Loucy (cell line): ENCODE data around the gene THBD.

Source experiments
- CTCF ChIP-seq: fragments of 200-600 bp; sonication (generic); conservative IDR thresholded peaks from 2 replicates; pipeline ENCODE4 v1.5.1; 2014; ENCODE audit warnings: mild to moderate bottlenecking, antibody characterized with exemption, low read length
- EZH2phosphoT487 ChIP-seq: fragments of 200-600 bp; IDR thresholded peaks from 2 replicates; pipeline ENCODE4 v1.6.1; 2018; ENCODE audit warnings: antibody characterized with exemption, mild to moderate bottlenecking, moderate library complexity, borderline replicate concordance

- TF ChIP-seq EZH2phosphoT487 = no peak
- TF ChIP-seq CTCF = no peak
These were observed 21.8 kb downstream of the THBD start for GRCh38 chr20:23027721-23028120.
